ENCODE measurements around the gene SLC6A18.

Gene SLC6A18

DNA sequence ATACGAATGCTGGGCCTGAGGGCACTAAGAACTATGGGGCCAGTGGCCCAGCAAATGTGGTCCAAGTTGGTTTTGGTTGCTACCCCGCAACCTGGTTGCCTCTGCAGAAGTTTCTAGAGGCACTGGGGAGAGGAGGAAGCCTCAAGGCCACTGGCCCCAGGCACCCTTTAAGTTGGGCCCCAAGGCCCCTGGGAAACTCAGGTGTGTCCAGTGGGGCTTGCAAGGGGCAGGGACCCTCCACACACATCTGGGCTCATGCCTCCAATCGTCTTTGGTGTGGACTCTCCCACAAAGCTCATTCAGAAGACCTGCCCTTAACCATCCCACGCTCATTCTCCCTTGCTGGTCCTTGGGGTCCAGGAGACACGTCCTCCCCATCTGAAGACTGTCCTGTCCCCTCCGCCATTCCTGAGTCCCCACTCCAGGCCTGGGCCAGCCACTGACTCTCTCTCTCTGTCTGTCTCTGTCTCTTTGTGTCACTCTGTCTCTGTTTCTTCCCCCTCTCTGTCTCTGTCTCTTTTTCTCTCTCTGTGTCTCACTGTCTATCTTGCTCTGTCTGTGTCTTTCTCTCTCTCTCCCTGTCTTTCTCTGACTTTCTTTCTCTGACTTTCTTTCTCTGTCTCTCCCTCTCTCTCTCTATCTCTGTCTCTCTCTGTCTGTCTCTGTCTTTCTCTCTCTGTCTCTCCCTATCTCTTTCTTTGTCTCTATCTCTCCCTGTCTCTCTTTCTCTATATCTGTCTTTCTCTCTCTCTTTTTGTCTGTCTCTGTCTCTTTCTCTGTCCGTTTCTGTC, 27.1 kb upstream of the SLC6A18 start:
- no peak for TF ChIP-seq EZH2phosphoT487 (IDR thresholded peaks at IDR 0.05; ENCODE audit: borderline replicate concordance, low read length)
- TF ChIP-seq, protein P1, sequence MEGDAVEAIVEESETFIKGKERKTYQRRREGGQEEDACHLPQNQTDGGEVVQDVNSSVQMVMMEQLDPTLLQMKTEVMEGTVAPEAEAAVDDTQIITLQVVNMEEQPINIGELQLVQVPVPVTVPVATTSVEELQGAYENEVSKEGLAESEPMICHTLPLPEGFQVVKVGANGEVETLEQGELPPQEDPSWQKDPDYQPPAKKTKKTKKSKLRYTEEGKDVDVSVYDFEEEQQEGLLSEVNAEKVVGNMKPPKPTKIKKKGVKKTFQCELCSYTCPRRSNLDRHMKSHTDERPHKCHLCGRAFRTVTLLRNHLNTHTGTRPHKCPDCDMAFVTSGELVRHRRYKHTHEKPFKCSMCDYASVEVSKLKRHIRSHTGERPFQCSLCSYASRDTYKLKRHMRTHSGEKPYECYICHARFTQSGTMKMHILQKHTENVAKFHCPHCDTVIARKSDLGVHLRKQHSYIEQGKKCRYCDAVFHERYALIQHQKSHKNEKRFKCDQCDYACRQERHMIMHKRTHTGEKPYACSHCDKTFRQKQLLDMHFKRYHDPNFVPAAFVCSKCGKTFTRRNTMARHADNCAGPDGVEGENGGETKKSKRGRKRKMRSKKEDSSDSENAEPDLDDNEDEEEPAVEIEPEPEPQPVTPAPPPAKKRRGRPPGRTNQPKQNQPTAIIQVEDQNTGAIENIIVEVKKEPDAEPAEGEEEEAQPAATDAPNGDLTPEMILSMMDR (IDR thresholded peaks at IDR 0.05; ENCODE audit: low read depth, low read length, poor library complexity, severe bottlenecking): no peak
- no peaks in the 10 kb centered on the region for H3K27me3 ChIP-seq (ENCODE audit: control insufficient read depth, low read length)

DNA sequence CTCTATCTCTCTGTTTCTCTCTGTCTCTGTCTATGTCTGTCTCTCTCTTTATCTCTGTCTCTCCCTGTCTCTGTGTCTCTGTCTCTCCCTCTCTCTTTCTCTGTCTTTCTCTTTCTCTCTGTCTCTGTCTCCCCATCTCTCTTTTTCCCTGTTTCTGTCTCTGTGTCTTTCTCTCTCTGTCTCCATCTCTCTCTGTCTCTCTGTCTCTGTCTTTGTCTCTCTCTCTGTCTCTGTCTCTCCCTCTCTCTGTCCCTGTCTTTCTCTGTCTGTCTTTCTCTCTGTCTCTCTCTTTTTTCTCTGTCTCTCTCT, 25.9 kb upstream of the SLC6A18 start:
- no peak overlapping the region for H3K4me3 ChIP-seq (ENCODE audit: low read length)
- H3K27ac ChIP-seq (ENCODE audit: low read depth, low read length): no peak overlapping the region
- no peaks in the 10 kb centered on the region for H3K4me1 ChIP-seq (ENCODE audit: control insufficient read depth, low read length)
- H3K27me3 ChIP-seq (ENCODE audit: control insufficient read depth, low read length): no peaks in the 10 kb centered on the region
- no peak overlapping the region for H3K4me2 ChIP-seq (ENCODE audit: low read length)
- H4K20me1 ChIP-seq (ENCODE audit: control insufficient read depth, insufficient read depth, low read depth, low read length): no peaks in the 10 kb centered on the region
- no peaks in the 10 kb centered on the region for H3K9me3 ChIP-seq (ENCODE audit: control insufficient read depth, insufficient read depth, low read length)
- H3F3A ChIP-seq (ENCODE audit: control insufficient read depth, insufficient read depth): no peaks in the 10 kb centered on the region
- H3K79me2 ChIP-seq (ENCODE audit: control insufficient read depth, low read length): no peaks in the 10 kb centered on the region
- TF ChIP-seq EZH2phosphoT487 (IDR thresholded peaks at IDR 0.05; ENCODE audit: borderline replicate concordance, low read length): no peak
- TF ChIP-seq, protein P1 (IDR thresholded peaks at IDR 0.05; ENCODE audit: low read depth, low read length, poor library complexity, severe bottlenecking): no peak
- no peaks in the 10 kb centered on the region for H3K36me3 ChIP-seq (ENCODE audit: control insufficient read depth, low read length)
- no peaks in the 10 kb centered on the region for H3K9me2 ChIP-seq (replicated peaks; ENCODE audit: control insufficient read depth, low read length)

More for the DNA sequence above, 27.1 kb upstream of the SLC6A18 start:
- Histone ChIP-seq H3K9me2 (replicated peaks; ENCODE audit: control insufficient read depth, low read length) (no peaks in the 10 kb centered on the region), H4K20me1 (ENCODE audit: control insufficient read depth, insufficient read depth, low read depth, low read length) (no peaks in the 10 kb centered on the region), H3K4me2 (ENCODE audit: low read length) (no peak overlapping the region), H3K36me3 (ENCODE audit: control insufficient read depth, low read length) (no peaks in the 10 kb centered on the region), H3K79me2 (ENCODE audit: control insufficient read depth, low read length) (no peaks in the 10 kb centered on the region), H3K27ac (ENCODE audit: low read depth, low read length) (no peak overlapping the region), H3K9me3 (ENCODE audit: control insufficient read depth, insufficient read depth, low read length) (no peaks in the 10 kb centered on the region), H3K4me3 (ENCODE audit: low read length) (no peak overlapping the region), H3K4me1 (ENCODE audit: control insufficient read depth, low read length) (no peaks in the 10 kb centered on the region), H3F3A (ENCODE audit: control insufficient read depth, insufficient read depth) (no peaks in the 10 kb centered on the region)

DNA sequence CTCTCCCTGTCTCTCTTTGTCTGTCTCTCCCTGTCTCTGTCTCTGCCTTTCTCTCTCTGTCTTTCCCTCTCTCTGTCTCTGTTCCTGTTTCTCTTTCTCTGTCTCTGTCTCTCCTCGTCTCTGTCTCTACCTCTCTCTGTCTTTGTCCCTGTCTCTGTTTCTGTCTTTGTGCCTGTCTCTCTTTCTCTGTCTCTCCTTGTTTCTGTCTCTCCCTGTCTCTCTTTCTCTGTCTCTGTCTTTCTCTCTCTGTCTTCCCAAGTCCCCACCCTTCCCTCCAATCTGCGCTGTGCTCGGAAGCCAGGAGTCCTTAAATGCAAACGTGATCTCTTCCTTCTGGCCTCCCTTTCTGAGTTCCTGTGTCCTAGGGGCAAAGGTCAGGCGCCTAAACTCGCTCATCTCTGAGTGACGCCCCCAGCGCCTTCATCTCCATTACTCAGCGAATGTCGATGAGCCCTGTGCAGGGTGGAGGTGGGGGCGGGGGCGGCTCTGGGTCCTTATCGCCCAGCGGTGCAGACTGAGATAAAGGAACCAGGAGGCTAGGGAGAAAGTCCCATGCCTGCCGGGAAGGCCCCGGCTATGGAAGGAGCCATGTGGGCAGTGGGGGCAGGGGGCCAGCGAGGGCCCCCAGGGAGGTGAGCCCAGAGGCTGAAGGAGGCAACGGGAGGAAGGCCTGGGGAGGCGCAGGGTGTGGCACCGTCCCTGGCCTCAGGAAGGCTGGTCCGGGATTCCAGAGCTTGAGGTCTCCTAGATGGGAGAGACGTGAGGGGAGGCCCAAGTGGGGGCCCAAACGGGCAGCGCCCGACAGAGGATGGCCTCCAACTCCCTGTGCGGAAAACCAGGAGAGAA, 25.3 kb upstream of the SLC6A18 start:
- TF ChIP-seq, protein P1 (IDR thresholded peaks at IDR 0.05; ENCODE audit: low read depth, low read length, poor library complexity, severe bottlenecking): no peak
- no peak for TF ChIP-seq EZH2phosphoT487 (IDR thresholded peaks at IDR 0.05; ENCODE audit: borderline replicate concordance, low read length)
- H3K36me3 ChIP-seq (ENCODE audit: control insufficient read depth, low read length): no peaks in the 10 kb centered on the region
- H3K79me2 ChIP-seq (ENCODE audit: control insufficient read depth, low read length): no peaks in the 10 kb centered on the region
- H3K4me2 ChIP-seq (ENCODE audit: low read length): no peak overlapping the region
- no peak overlapping the region for H3K27ac ChIP-seq (ENCODE audit: low read depth, low read length)
- no peaks in the 10 kb centered on the region for H3K27me3 ChIP-seq (ENCODE audit: control insufficient read depth, low read length)
- H3K9me3 ChIP-seq (ENCODE audit: control insufficient read depth, insufficient read depth, low read length): no peaks in the 10 kb centered on the region
- H3K4me3 ChIP-seq (ENCODE audit: low read length): no peak overlapping the region
- no peaks in the 10 kb centered on the region for H3K4me1 ChIP-seq (ENCODE audit: control insufficient read depth, low read length)
- H4K20me1 ChIP-seq (ENCODE audit: control insufficient read depth, insufficient read depth, low read depth, low read length): no peaks in the 10 kb centered on the region
- no peaks in the 10 kb centered on the region for H3K9me2 ChIP-seq (replicated peaks; ENCODE audit: control insufficient read depth, low read length)
- H3F3A ChIP-seq (ENCODE audit: control insufficient read depth, insufficient read depth): no peaks in the 10 kb centered on the region
